Osteoblast (primary cell): ENCODE results near the gene OR10H5. TPM values are rescaled to one million over a fixed set of nuclear protein-coding genes. Genes with fewer than 3 reads are reported as not detected.

Experiments
- DNase-seq: peaks from one replicate; pipeline ENCODE4 v3.0.0; 2011; ENCODE audit warnings: low spot score, mixed read lengths; ENCODE audit not compliant: insufficient read length; ENCODE audit errors: missing footprints
- H2AFZ ChIP-seq: 2 replicates; pipeline ENCODE4 v1.6.0; 2011; ENCODE audit warnings: mild to moderate bottlenecking, low read length
- H3K27ac ChIP-seq: 2 replicates; pipeline ENCODE4 v1.5.1; 2011; ENCODE audit warnings: mild to moderate bottlenecking, low read depth, low read length, moderate library complexity
- H3K27me3 ChIP-seq: 2 replicates; pipeline ENCODE4 v1.6.0; 2012; ENCODE audit warnings: mild to moderate bottlenecking, control low read depth, inconsistent platforms, low read length, moderate library complexity; ENCODE audit not compliant: insufficient read depth
- H3K36me3 ChIP-seq: 2 replicates; pipeline ENCODE4 v1.5.1; 2011; ENCODE audit warnings: mild to moderate bottlenecking, low read length, control low read depth, moderate library complexity; ENCODE audit not compliant: insufficient read depth
- H3K4me1 ChIP-seq: 2 replicates; pipeline ENCODE4 v1.5.1; 2011; ENCODE audit warnings: mild to moderate bottlenecking, low read length, control low read depth, moderate library complexity; ENCODE audit not compliant: insufficient read depth
- H3K4me2 ChIP-seq: 2 replicates; pipeline ENCODE4 v1.6.0; 2011; ENCODE audit warnings: mild to moderate bottlenecking, low read length; ENCODE audit not compliant: insufficient read depth
- H3K4me3 ChIP-seq: fragments of 200-600 bp; sonication (generic); 3 replicates; pipeline ENCODE4 v1.5.1; 2012; ENCODE audit warnings: mild to moderate bottlenecking, low read length, inconsistent platforms; ENCODE audit not compliant: insufficient read depth
- H3K79me2 ChIP-seq: 2 replicates; pipeline ENCODE4 v1.6.0; 2012; ENCODE audit warnings: mild to moderate bottlenecking, low read length, control low read depth, inconsistent platforms; ENCODE audit not compliant: insufficient read depth
- H3K9me3 ChIP-seq: 2 replicates; pipeline ENCODE4 v1.5.1; 2011; ENCODE audit warnings: low read depth, low read length, control low read depth
- H4K20me1 ChIP-seq: 2 replicates; pipeline ENCODE4 v1.6.0; 2012; ENCODE audit warnings: mild to moderate bottlenecking, low read length, control low read depth; ENCODE audit not compliant: insufficient read depth
- CTCF ChIP-seq: IDR thresholded peaks from 2 replicates; pipeline ENCODE4 v1.5.1; 2011; ENCODE audit warnings: mild to moderate bottlenecking, low read depth, low read length, moderate library complexity; ENCODE audit errors: extremely low read depth
- total RNA-seq: library from RNA; depleted of rRNA; stranded (reverse); fragments of >200 nt; gene quantifications from 2 replicates; pipeline ENCODE4 v1.2.3, GENCODE V29; 2012

OR10H5 gene
- total RNA-seq, 1 donor = not detected

GRCh38 chr19:15846923-15847322 is 59.5 kb downstream of the OR10H5 start:
- no peaks in the 10 kb centered on the region for H3K27me3 ChIP-seq
- H3K9me3 ChIP-seq = no peaks in the 10 kb centered on the region
- DNase-seq = no peak
- H3K4me2 ChIP-seq = no peak overlapping the region
- H3K4me1 ChIP-seq = no peaks in the 10 kb centered on the region
- no peaks in the 10 kb centered on the region for H3K79me2 ChIP-seq
- no peaks in the 10 kb centered on the region for H3K36me3 ChIP-seq
- no peak overlapping the region for H2AFZ ChIP-seq
- H4K20me1 ChIP-seq = no peaks in the 10 kb centered on the region
- H3K4me3 ChIP-seq = no peak overlapping the region
- no peak for TF ChIP-seq CTCF
- H3K27ac ChIP-seq = no peak overlapping the region

- H3K27ac ChIP-seq = no peak overlapping the region
- H3K4me1 ChIP-seq = no peaks in the 10 kb centered on the region
- H3K79me2 ChIP-seq = no peaks in the 10 kb centered on the region
- no peak overlapping the region for H3K4me3 ChIP-seq
- TF ChIP-seq CTCF = no peak
- H2AFZ ChIP-seq = no peak overlapping the region
- no peak overlapping the region for H3K4me2 ChIP-seq
- DNase-seq = no peak
- no peaks in the 10 kb centered on the region for H3K9me3 ChIP-seq
- no peaks in the 10 kb centered on the region for H3K36me3 ChIP-seq
- no peaks in the 10 kb centered on the region for H4K20me1 ChIP-seq
- H3K27me3 ChIP-seq = no peaks in the 10 kb centered on the region
Measured at GRCh38 chr19:15850385-15850784, 62.9 kb downstream of the OR10H5 start.

Other genes with a start within 250 kb of the OR10H5 start
- gene CYP4F8, start 172.4 kb upstream of the OR10H5 start, total RNA-seq = not detected in 2 replicates
- gene CYP4F3, start 146.8 kb upstream of the OR10H5 start, total RNA-seq = not detected in 2 replicates
- gene CYP4F12, start 114.6 kb upstream of the OR10H5 start, total RNA-seq = not detected in 2 replicates
- gene OR10H2, start 59.6 kb upstream of the OR10H5 start, total RNA-seq = not detected in 2 replicates
- not detected in 2 replicates for gene OR10H3, start 49.7 kb upstream of the OR10H5 start, total RNA-seq
- not detected in 2 replicates for gene OR10H1, start 28.0 kb downstream of the OR10H5 start, total RNA-seq
- gene CYP4F2, start 110.4 kb downstream of the OR10H5 start, total RNA-seq = not detected in 2 replicates
- not detected in 2 replicates for gene CYP4F11, start 146.9 kb downstream of the OR10H5 start, total RNA-seq
- gene OR10H4, start 161.3 kb downstream of the OR10H5 start, total RNA-seq = not detected in 2 replicates